GM18867 (cell line): Measurements from ENCODE around the gene FAH.

ENCODE experiments used
- ATAC-seq: cut with Tn5 transposase; IDR thresholded peaks from one replicate; pipeline ENCODE4 v1.9.1; 2021; ENCODE audit warnings: mild to moderate bottlenecking, moderate library complexity; ENCODE audit not compliant: unreplicated experiment

FAH gene

GRCh38 chr15:80194186-80194585, 41.4 kb downstream of the FAH start:
- ATAC-seq = no peak

- ATAC-seq = no peak
Measured at GRCh38 chr15:80194914-80195313, 42.1 kb downstream of the FAH start.

GRCh38 chr15:80199366-80199765, 46.6 kb downstream of the FAH start:
- ATAC-seq = no peak

- ATAC-seq = no peak
Measured at GRCh38 chr15:80199869-80200268, 47.1 kb downstream of the FAH start.

- ATAC-seq = no peak
Measured at GRCh38 chr15:80201256-80202015, 48.6 kb downstream of the FAH start.

GRCh38 chr15:80202016-80202315, 49.2 kb downstream of the FAH start:
- ATAC-seq = no peak

- ATAC-seq = no peak
Measured at GRCh38 chr15:80202641-80203360, 50.0 kb downstream of the FAH start.

- no peak for ATAC-seq
Measured at GRCh38 chr15:80203361-80203885, 50.6 kb downstream of the FAH start.

- no peak for ATAC-seq
Measured at GRCh38 chr15:80204231-80204630, 51.4 kb downstream of the FAH start.

GRCh38 chr15:80207887-80208286, 55.1 kb downstream of the FAH start:
- no peak for ATAC-seq

- ATAC-seq = no peak
Measured at GRCh38 chr15:80208758-80209734, 56.2 kb downstream of the FAH start.

GRCh38 chr15:80210611-80211573, 58.1 kb downstream of the FAH start:
- peak; percentile 65 for ATAC-seq

- ATAC-seq = no peak
Measured at GRCh38 chr15:80211976-80212375, 59.2 kb downstream of the FAH start.

GRCh38 chr15:80214910-80215309, 62.1 kb downstream of the FAH start:
- no peak for ATAC-seq

- no peak for ATAC-seq
Measured at GRCh38 chr15:80216141-80216540, 63.3 kb downstream of the FAH start.

- no peak for ATAC-seq
Measured at GRCh38 chr15:80216911-80217310, 64.1 kb downstream of the FAH start.

GRCh38 chr15:80217327-80217900, 64.6 kb downstream of the FAH start:
- ATAC-seq = no peak

GRCh38 chr15:80219955-80220354, 67.2 kb downstream of the FAH start:
- no peak for ATAC-seq

- ATAC-seq = no peak
Measured at GRCh38 chr15:80228959-80229610, 76.3 kb downstream of the FAH start.
